GM20000 (cell line): ENCODE data around the gene CLTRN.

Experiments
- DNase-seq: peaks from one replicate; pipeline ENCODE4 v3.0.0; 2012; ENCODE audit warnings: low spot score
- TF ChIP-seq, protein P1 (sequence below): IDR thresholded peaks from 2 replicates; pipeline ENCODE4 v1.5.1; 2012; ENCODE audit warnings: mild to moderate bottlenecking, control low read depth; ENCODE audit errors: extremely low read depth, missing control alignments

Gene CLTRN

DNA sequence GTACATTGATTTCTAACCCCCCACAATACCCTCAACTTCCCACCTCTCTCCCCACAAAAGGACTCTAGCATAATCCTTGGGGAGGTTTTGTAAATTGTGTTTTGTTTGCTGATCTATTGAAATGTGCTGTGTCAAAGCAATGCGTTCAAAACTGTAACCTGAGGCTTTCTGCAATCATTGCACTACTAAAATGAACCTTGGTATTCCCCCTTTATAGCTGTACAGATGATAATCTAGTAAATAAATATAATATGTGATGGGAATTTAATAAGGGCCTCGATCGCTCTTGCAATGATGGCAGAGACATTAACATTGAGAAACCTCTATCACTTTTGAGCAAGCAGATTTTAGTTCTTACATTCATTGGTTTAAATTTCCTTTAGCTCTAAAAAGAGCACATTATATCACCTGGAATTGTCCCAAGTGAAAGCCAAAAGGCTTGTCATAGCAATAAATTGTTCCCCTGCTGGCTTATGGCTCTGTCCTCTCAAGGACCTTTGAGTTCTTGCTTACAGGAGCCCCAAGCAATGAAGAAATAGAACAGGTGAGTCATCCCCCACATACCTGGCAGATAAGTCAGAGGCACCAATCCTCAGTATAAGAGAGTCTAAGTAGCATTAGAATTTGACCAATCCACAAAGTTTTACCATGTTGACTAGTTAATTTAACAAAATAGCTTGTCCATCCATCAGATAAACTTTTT lies 45.4 kb downstream of the CLTRN start:
- DNase-seq, result no peak
- TF ChIP-seq, protein P1, sequence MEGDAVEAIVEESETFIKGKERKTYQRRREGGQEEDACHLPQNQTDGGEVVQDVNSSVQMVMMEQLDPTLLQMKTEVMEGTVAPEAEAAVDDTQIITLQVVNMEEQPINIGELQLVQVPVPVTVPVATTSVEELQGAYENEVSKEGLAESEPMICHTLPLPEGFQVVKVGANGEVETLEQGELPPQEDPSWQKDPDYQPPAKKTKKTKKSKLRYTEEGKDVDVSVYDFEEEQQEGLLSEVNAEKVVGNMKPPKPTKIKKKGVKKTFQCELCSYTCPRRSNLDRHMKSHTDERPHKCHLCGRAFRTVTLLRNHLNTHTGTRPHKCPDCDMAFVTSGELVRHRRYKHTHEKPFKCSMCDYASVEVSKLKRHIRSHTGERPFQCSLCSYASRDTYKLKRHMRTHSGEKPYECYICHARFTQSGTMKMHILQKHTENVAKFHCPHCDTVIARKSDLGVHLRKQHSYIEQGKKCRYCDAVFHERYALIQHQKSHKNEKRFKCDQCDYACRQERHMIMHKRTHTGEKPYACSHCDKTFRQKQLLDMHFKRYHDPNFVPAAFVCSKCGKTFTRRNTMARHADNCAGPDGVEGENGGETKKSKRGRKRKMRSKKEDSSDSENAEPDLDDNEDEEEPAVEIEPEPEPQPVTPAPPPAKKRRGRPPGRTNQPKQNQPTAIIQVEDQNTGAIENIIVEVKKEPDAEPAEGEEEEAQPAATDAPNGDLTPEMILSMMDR, result no peak

DNA sequence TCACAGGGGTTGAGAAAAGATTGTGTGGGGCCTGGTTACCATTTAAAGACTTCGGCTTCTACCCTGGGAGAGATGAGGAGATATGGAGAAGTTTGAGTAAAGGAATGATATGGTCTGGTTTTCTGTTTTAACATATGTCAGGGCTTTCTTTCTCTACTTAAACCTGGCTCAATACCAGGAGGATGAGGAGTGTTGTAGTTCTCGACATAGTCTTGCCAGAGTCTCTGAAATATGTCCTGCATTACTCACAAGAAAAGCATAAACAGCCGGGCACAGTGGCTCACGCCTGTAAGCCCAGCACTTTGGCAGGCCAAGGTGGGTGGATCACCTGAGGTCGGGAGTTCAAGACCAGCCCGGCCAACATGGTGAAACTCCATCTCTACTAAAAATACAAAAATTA lies 47.5 kb downstream of the CLTRN start:
- TF ChIP-seq, protein P1, result no peak
- DNase-seq, result no peak

DNA sequence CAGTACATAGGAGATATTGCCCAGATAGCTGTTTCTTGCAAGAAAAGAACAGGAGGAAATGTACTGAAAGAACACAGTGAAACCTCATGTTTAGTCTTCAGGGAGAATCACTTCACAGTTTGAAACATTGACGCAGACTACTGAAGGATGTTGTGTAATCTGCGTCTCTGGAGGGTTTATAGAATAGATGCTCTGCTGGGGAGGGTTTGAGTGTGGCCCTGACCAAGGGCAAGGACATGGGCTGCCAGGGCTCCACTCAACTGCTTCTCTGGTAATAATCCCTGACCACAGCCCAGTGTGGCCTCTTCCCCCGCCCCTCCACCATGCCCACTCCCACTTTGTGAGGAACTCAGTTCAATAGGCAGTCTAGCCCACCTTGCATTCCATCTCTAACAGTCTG lies 48.1 kb downstream of the CLTRN start:
- no peak for DNase-seq
- TF ChIP-seq, protein P1, result no peak

DNA sequence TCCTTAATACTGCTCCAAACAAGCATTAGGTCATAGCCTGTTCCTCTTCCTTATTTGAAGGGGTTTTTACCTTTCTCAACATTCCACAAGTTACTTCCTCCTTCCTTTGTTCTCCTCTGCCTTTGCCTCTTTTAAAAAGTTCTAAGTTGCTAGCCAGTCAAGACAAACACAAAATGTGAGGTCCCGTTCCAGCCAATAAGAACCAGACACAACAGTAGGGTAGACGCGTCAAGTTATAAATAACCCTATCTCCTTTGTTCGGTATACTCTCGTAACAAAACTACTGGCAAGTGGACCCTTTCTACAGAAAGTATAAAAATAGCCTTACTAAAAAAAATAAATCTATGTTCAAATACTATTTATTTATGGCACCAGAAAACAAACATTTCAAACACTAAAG lies 57.5 kb downstream of the CLTRN start:
- TF ChIP-seq, protein P1, result no peak
- DNase-seq, result no peak

DNA sequence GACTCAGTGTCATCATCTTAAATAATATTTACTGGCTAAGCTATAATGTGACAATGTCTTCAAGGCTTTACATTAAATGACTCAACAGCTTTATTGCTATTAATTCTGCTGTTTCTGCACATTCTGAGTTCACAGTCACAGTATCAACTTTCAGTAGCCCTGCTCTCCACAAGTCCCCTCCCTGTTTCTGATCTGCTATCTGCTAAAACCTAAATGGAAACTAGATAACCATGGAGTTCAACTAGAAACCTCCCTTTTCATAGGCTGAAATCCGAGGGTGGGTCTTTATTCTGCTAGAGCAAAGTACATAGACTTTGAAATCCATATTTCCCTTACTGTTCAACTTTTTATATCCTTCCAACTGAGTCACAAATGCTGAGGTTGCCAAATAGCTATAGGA lies 58.5 kb downstream of the CLTRN start:
- DNase-seq, result no peak
- TF ChIP-seq, protein P1, result no peak

DNA sequence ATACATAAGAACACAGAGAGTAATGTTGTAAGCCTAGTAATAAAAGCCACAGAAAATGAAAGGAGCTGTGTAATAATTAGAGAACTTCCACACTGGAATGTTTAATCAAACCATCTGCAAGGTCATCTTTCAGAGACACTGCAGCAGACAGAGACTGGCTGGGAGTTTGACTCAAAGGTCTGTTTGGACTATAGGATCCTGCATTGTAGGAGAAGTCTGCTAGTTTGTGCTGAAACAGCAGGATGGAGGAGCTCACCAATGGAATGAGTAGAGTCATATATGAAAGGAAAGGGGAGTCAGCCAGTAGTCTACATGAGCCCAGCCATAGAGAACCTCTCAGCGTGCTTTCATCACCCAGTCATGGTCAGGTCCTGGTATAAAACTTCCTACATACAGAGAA lies 59.4 kb downstream of the CLTRN start:
- TF ChIP-seq, protein P1, result no peak
- DNase-seq, result no peak

DNA sequence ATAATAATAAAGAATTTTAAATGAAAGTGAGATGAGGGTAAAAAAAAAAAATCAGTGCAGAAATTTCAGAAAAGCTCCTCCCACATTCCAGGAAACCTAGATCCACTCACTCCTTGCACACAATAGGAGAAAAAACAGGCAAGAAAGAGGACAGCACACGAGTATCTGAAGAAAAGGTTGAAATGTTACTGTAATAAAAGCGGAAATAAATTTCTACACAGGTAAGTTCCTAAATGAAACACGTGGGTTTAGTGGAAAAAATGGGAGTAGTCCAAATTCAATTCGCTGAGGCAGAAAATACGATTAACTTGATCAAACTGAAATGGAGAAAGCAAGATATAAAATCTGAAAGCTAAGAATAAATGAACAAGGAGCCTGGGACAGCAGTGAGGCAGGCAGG lies 61.8 kb downstream of the CLTRN start:
- TF ChIP-seq, protein P1, result no peak

More for the DNA sequence above, 61.8 kb downstream of the CLTRN start:
- no peak for DNase-seq
